K562 (cell line): ENCODE data around the gene PLAAT5. TPM values are rescaled to one million over a fixed set of nuclear protein-coding genes. Genes with fewer than 3 reads are reported as not detected.

Experiments
- ARID4B ChIP-seq: sonication (generic); formaldehyde crosslinking; IDR thresholded peaks from 2 replicates; pipeline ENCODE4 v1.8.0; 2022; ENCODE audit warnings: mild to moderate bottlenecking, missing genetic modification reagents
- ARNT ChIP-seq, 2 experiments: fragments of 450-650 bp; IDR thresholded peaks; 2 replicates each; pipeline ENCODE4 v1.6.1; 2016; ENCODE audit warnings: mild to moderate bottlenecking in 1 of 2
- CAMTA2 ChIP-seq: fragments of 250-450 bp; sonication (Bioruptor Pico); conservative IDR thresholded peaks from 2 replicates; pipeline ENCODE4 v1.5.1; 2022
- ETS2 ChIP-seq: IDR thresholded peaks from 2 replicates; pipeline ENCODE4 v1.6.1; 2016; ENCODE audit warnings: borderline replicate concordance, missing genetic modification characterization, mild to moderate bottlenecking, moderate library complexity, missing compliant biosample characterization; ENCODE audit not compliant: poor library complexity, severe bottlenecking
- FOXP4 ChIP-seq: sonication (generic); formaldehyde crosslinking; IDR thresholded peaks from 2 replicates; pipeline ENCODE4 v1.8.0; 2022; ENCODE audit warnings: mild to moderate bottlenecking, missing genetic modification reagents, borderline replicate concordance
- PCBP1 ChIP-seq: fragments of 200-400 bp; formaldehyde crosslinking; IDR thresholded peaks from 2 replicates; pipeline ENCODE4 v1.6.1; 2018; ENCODE audit warnings: mild to moderate bottlenecking, low read depth, low read length; ENCODE audit not compliant: poor library complexity, severe bottlenecking
- PRPF4 ChIP-seq: fragments of 200-400 bp; formaldehyde crosslinking; IDR thresholded peaks from one replicate; pipeline ENCODE4 v1.6.1; 2017; ENCODE audit warnings: low read length, low read depth, mild to moderate bottlenecking; ENCODE audit not compliant: insufficient read depth, poor library complexity, severe bottlenecking
- PURB ChIP-seq: sonication (generic); formaldehyde crosslinking; IDR thresholded peaks from 2 replicates; pipeline ENCODE4 v1.9.0; 2021; ENCODE audit warnings: low read depth, mild to moderate bottlenecking, missing genetic modification reagents
- SMC3 ChIP-seq: conservative IDR thresholded peaks from 2 replicates; pipeline ENCODE4 v1.6.1; 2011; ENCODE audit warnings: low read depth, low read length, improper control_type of control experiment; ENCODE audit not compliant: insufficient read depth
- STAT5A ChIP-seq: IDR thresholded peaks from 2 replicates; pipeline ENCODE4 v1.6.1; 2012; ENCODE audit warnings: low read length, inconsistent platforms, borderline replicate concordance
- USF1 ChIP-seq: sonication (generic); formaldehyde crosslinking; IDR thresholded peaks from 2 replicates; pipeline ENCODE4 v1.9.0; 2022; ENCODE audit warnings: mild to moderate bottlenecking, missing genetic modification reagents
- ZBTB11 ChIP-seq, 3 experiments: fragments of 200-800 bp in 1 of 3; fragments of 250-450 bp in 1 of 3; fragments of 450-650 bp in 1 of 3; sonication (Bioruptor Pico) in 1 of 3; sonication (Bioruptor generic) in 1 of 3; formaldehyde crosslinking in 1 of 3; IDR thresholded peaks; 2 replicates each; pipeline versions ENCODE4 v1.6.1 to v1.8.0; 2016 to 2022; ENCODE audit warnings: mild to moderate bottlenecking in 2 of 3, missing genetic modification characterization in 2 of 3, missing compliant biosample characterization in 1 of 3, moderate library complexity in 1 of 3
- ZNF449 ChIP-seq: fragments of 250-450 bp; sonication (Bioruptor Pico); IDR thresholded peaks from 2 replicates; pipeline ENCODE4 v1.8.0; 2022; ENCODE audit warnings: moderate library complexity, mild to moderate bottlenecking, inconsistent platforms
- polyA plus RNA-seq, 8 experiments: library from polyadenylated mRNA; depleted of rRNA in 4 of 8; stranded (reverse) in 5 of 8; unstranded in 3 of 8; fragments of >200 nt; fragmentation: Nextera tagmentation in 2 of 8; fragmentation: Illumina TruSeq in 1 of 8; extraction: Ambion mirVana in 2 of 8; extraction: Trizol in 1 of 8; gene quantifications; 2 replicates each; pipeline versions ENCODE4 v1.2.1 to v1.2.3, GENCODE V29; 2011 to 2014; ENCODE audit warnings: inconsistent platforms in 1 of 8, missing spikeins in 1 of 8
- total RNA-seq, 7 experiments: library from RNA; depleted of rRNA in 6 of 7; stranded (reverse); fragments of >200 nt in 6 of 7; fragmentation: Illumina TruSeq in 2 of 7; extraction: Trizol in 2 of 7; gene quantifications; 2 replicates each; pipeline versions ENCODE4 v1.2.1 to v1.2.3, GENCODE V29; 2011 to 2021; ENCODE audit warnings: low replicate concordance in 1 of 7

The PLAAT5 gene
- total and polyA plus RNA-seq, 9 of the 15 experiments (the other 6 are each of a cell fraction or from before 2014, with no cell fraction given) = not detected

- peak in 1 of 3 experiments; percentile 90; a peak in 2 of 6 replicates for TF ChIP-seq ZBTB11 (CRISPR knock-in tag; IDR thresholded peaks at IDR 0.05)
- TF ChIP-seq CAMTA2 (CRISPR knock-in tag) = no peak
- no peak for TF ChIP-seq PRPF4
- no peak for TF ChIP-seq ARNT (IDR thresholded peaks at IDR 0.05)
- peak; percentile 98 for TF ChIP-seq ZNF449 (CRISPR knock-in tag)
- TF ChIP-seq FOXP4 (CRISPR knock-in tag) = no peak
- no peak for TF ChIP-seq SMC3
- no peak for TF ChIP-seq STAT5A
- no peak for TF ChIP-seq USF1 (CRISPR knock-in tag)
- TF ChIP-seq ARID4B (CRISPR knock-in tag) = no peak
- TF ChIP-seq PCBP1 = no peak
- TF ChIP-seq PURB (CRISPR knock-in tag) = no peak
- peak; percentile 89 for TF ChIP-seq ETS2
Measured at GRCh38 chr11:63534895-63535461, 44.0 kb upstream of the PLAAT5 start (continued).
